Measurements from ENCODE around the gene NRG4.
A peak's percentile ranks its signal among the peaks of the same experiment; 100 is the strongest.
"Not testable (repeated sequence)": the region's sequence is repeated elsewhere in the genome, so short reads cannot be mapped to it uniquely, and the experiment has no call there.

NRG4 gene

GRCh38 chr15:75925440-75925839 lies 86.8 kb downstream of the NRG4 start:
- no peak for DNase-seq

- DNase-seq, result no peak
These were observed 87.6 kb downstream of the NRG4 start for GRCh38 chr15:75924576-75924975.

- no peak for DNase-seq
These were observed 88.5 kb downstream of the NRG4 start for GRCh38 chr15:75923756-75924155.

- DNase-seq, result peak; percentile 37 to 75
These were observed 90.2 kb downstream of the NRG4 start for GRCh38 chr15:75921732-75922703.

- DNase-seq, result no peak
These were observed 92.1 kb downstream of the NRG4 start for GRCh38 chr15:75920079-75920478.

- DNase-seq, result no peak
These were observed 94.1 kb downstream of the NRG4 start for GRCh38 chr15:75918135-75918534.

- DNase-seq, result no peak
These were observed 95.2 kb downstream of the NRG4 start for GRCh38 chr15:75916978-75917377.

- not testable (repeated sequence) for DNase-seq
These were observed 101.9 kb downstream of the NRG4 start for GRCh38 chr15:75910355-75910754.

- no peak for DNase-seq
These were observed 107.0 kb downstream of the NRG4 start for GRCh38 chr15:75905231-75905630.

- DNase-seq, result peak; percentile 81 to 92
These were observed 108.6 kb downstream of the NRG4 start, which contains the start of gene FBXO22 for GRCh38 chr15:75903331-75904239. Gene FBXO22 (plus strand): TSS chr15:75903878. CDS start chr15:75903964, 86 bp downstream.

GRCh38 chr15:75902129-75902557 lies 110.1 kb downstream of the NRG4 start:
- DNase-seq, result peak; percentile 91 to 96

- DNase-seq, result no peak
These were observed 111.6 kb downstream of the NRG4 start for GRCh38 chr15:75900577-75900976.

- DNase-seq, result no peak
These were observed 116.5 kb downstream of the NRG4 start for GRCh38 chr15:75895731-75896130.

GRCh38 chr15:75891895-75892294 lies 120.3 kb downstream of the NRG4 start:
- DNase-seq, result no peak
